Measurements from ENCODE around the gene TNFSF11.

GRCh38 chr13:42654212-42654611, 80.3 kb downstream of the TNFSF11 start:
- TF ChIP-seq REST (IDR thresholded peaks at IDR 0.05) (no peak), CTCF (IDR thresholded peaks at IDR 0.05; ENCODE audit: low read depth, low read length, missing input control) (no peak), YY1 (IDR thresholded peaks at IDR 0.05) (no peak), ATF3 (IDR thresholded peaks at IDR 0.05) (no peak), MAX (IDR thresholded peaks at IDR 0.05) (no peak), GABPA (IDR thresholded peaks at IDR 0.05 in 1 of 2, conservative IDR thresholded peaks at IDR 0.05 in 1 of 2) (no peak), EGR1 (IDR thresholded peaks at IDR 0.05; ENCODE audit: low read depth in 2 of 2) (no peak), JUND (IDR thresholded peaks at IDR 0.05) (no peak), RAD21 (IDR thresholded peaks at IDR 0.05) (no peak), HNF4G (IDR thresholded peaks at IDR 0.05) (no peak), ZBTB33 (IDR thresholded peaks at IDR 0.05) (no peak), TAF1 (conservative IDR thresholded peaks at IDR 0.05) (no peak)
